Measurements from ENCODE around the gene AGMO. TPM values are rescaled to one million over a fixed set of nuclear protein-coding genes. Genes with fewer than 3 reads are reported as not detected.

Gene AGMO
- polyA plus RNA-seq, 1 donor from 2014 or later = not detected

- Histone ChIP-seq H3K27ac (ENCODE audit: low read length) (no peak overlapping the region), H3K9me3 (ENCODE audit: low read length) (no peaks in the 10 kb centered on the region), H3K4me2 (ENCODE audit: low read length) (no peak overlapping the region), H2AFZ (ENCODE audit: low read depth, low read length) (no peak overlapping the region), H3K9me2 (ENCODE audit: insufficient read depth, low read length) (no peaks in the 10 kb centered on the region), H3K36me3 (ENCODE audit: insufficient read depth, low read length) (no peaks in the 10 kb centered on the region), H3K9ac (ENCODE audit: low read length) (no peak overlapping the region), H3F3A (ENCODE audit: insufficient read depth, low read length, poor library complexity, severe bottlenecking) (peaks cover 3% of the 10 kb centered on the region), H3K79me2 (replicated peaks; ENCODE audit: insufficient read depth, low read length) (no peaks in the 10 kb centered on the region), H4K20me1 (ENCODE audit: insufficient read depth) (no peaks in the 10 kb centered on the region), H3K27me3 (ENCODE audit: insufficient read depth, low read depth, low read length) (no peaks in the 10 kb centered on the region), H3K4me3 (ENCODE audit: low read length) (no peak overlapping the region)
- TF ChIP-seq CTCF (IDR thresholded peaks at IDR 0.05; ENCODE audit: poor library complexity, severe bottlenecking) (no peak), POLR2AphosphoS5 (IDR thresholded peaks at IDR 0.05) (peak; percentile 92), REST (IDR thresholded peaks at IDR 0.05; ENCODE audit: borderline replicate concordance) (peak; percentile 77), TAF1 (IDR thresholded peaks at IDR 0.05; ENCODE audit: low read depth) (no peak), RAD21 (conservative IDR thresholded peaks at IDR 0.05) (no peak), EZH2 (IDR thresholded peaks at IDR 0.05; ENCODE audit: borderline replicate concordance, insufficient read depth, low read length, poor library complexity, severe bottlenecking) (no peak), MXI1 (conservative IDR thresholded peaks at IDR 0.05; ENCODE audit: poor library complexity, severe bottlenecking) (no peak), SMC3 (conservative IDR thresholded peaks at IDR 0.05; ENCODE audit: poor library complexity) (no peak), EP300 (conservative IDR thresholded peaks at IDR 0.05; ENCODE audit: poor library complexity, severe bottlenecking) (peak; percentile 88)
Observed at GRCh38 chr7:15446722-15447121, 115.1 kb downstream of the AGMO start.

- Histone ChIP-seq H3K4me2 (ENCODE audit: low read length) (no peak overlapping the region), H3K36me3 (ENCODE audit: insufficient read depth, low read length) (no peaks in the 10 kb centered on the region), H3K9me2 (ENCODE audit: insufficient read depth, low read length) (no peaks in the 10 kb centered on the region), H3K27me3 (ENCODE audit: insufficient read depth, low read depth, low read length) (no peaks in the 10 kb centered on the region), H3K27ac (ENCODE audit: low read length) (no peak overlapping the region), H3K9me3 (ENCODE audit: low read length) (no peaks in the 10 kb centered on the region), H3K4me3 (ENCODE audit: low read length) (no peak overlapping the region), H2AFZ (ENCODE audit: low read depth, low read length) (no peak overlapping the region), H3K79me2 (replicated peaks; ENCODE audit: insufficient read depth, low read length) (no peaks in the 10 kb centered on the region), H3K9ac (ENCODE audit: low read length) (no peak overlapping the region), H4K20me1 (ENCODE audit: insufficient read depth) (no peaks in the 10 kb centered on the region), H3F3A (ENCODE audit: insufficient read depth, low read length, poor library complexity, severe bottlenecking) (peaks cover 3% of the 10 kb centered on the region)
- TF ChIP-seq REST (IDR thresholded peaks at IDR 0.05; ENCODE audit: borderline replicate concordance) (no peak), TAF1 (IDR thresholded peaks at IDR 0.05; ENCODE audit: low read depth) (no peak), SMC3 (conservative IDR thresholded peaks at IDR 0.05; ENCODE audit: poor library complexity) (no peak), EZH2 (IDR thresholded peaks at IDR 0.05; ENCODE audit: borderline replicate concordance, insufficient read depth, low read length, poor library complexity, severe bottlenecking) (no peak), EP300 (conservative IDR thresholded peaks at IDR 0.05; ENCODE audit: poor library complexity, severe bottlenecking) (no peak), POLR2AphosphoS5 (IDR thresholded peaks at IDR 0.05) (no peak), RAD21 (conservative IDR thresholded peaks at IDR 0.05) (no peak), MXI1 (conservative IDR thresholded peaks at IDR 0.05; ENCODE audit: poor library complexity, severe bottlenecking) (no peak), CTCF (IDR thresholded peaks at IDR 0.05; ENCODE audit: poor library complexity, severe bottlenecking) (no peak)
Observed at GRCh38 chr7:15446280-15446679, 115.5 kb downstream of the AGMO start.

All from neural cell (in vitro differentiated cells).